ENCODE measurements around the gene BNC2.

DNA sequence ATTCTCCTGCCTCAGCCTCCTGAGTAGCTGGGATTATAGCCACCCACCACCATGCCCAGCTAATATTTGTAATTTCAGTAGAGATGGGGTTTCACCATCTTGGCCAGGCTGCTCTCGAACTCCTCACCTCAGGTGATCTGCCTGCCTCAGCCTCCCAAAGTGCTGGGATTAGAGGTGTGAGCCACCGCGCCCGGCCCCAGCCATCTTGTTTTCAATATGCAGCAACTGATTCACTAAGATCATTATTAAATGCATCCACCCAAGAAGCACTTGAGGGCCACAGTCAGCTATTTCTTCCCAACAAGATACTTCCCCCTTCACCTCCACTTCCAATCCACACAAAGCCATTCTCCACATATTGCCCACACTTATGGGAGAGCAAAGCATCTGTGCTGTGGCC is 115.8 kb downstream of the BNC2 start:
- TF ChIP-seq, protein P1, sequence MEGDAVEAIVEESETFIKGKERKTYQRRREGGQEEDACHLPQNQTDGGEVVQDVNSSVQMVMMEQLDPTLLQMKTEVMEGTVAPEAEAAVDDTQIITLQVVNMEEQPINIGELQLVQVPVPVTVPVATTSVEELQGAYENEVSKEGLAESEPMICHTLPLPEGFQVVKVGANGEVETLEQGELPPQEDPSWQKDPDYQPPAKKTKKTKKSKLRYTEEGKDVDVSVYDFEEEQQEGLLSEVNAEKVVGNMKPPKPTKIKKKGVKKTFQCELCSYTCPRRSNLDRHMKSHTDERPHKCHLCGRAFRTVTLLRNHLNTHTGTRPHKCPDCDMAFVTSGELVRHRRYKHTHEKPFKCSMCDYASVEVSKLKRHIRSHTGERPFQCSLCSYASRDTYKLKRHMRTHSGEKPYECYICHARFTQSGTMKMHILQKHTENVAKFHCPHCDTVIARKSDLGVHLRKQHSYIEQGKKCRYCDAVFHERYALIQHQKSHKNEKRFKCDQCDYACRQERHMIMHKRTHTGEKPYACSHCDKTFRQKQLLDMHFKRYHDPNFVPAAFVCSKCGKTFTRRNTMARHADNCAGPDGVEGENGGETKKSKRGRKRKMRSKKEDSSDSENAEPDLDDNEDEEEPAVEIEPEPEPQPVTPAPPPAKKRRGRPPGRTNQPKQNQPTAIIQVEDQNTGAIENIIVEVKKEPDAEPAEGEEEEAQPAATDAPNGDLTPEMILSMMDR (IDR thresholded peaks at IDR 0.05; ENCODE audit: poor library complexity), result no peak
- TF ChIP-seq EZH2 (IDR thresholded peaks at IDR 0.05; ENCODE audit: borderline replicate concordance), result no peak
